HG03378 (cell line): ENCODE measurements around the gene AFMID.
"Not testable (repeated sequence)": the region's sequence is repeated elsewhere in the genome, so short reads cannot be mapped to it uniquely, and the experiment has no call there.

Experiments used
- ATAC-seq: cut with Tn5 transposase; IDR thresholded peaks from one replicate; pipeline ENCODE4 v1.9.1; 2021; ENCODE audit warnings: mild to moderate bottlenecking, moderate library complexity; ENCODE audit not compliant: unreplicated experiment

AFMID gene

GRCh38 chr17:78219396-78220150 lies 32.4 kb downstream of the AFMID start:
- ATAC-seq = no peak

GRCh38 chr17:78223061-78223460 lies 35.9 kb downstream of the AFMID start:
- ATAC-seq = no peak

- no peak for ATAC-seq
Measured at GRCh38 chr17:78223765-78224164, 36.6 kb downstream of the AFMID start.

GRCh38 chr17:78224231-78225087 lies 37.3 kb downstream of the AFMID start:
- no peak for ATAC-seq

- ATAC-seq = no peak
Measured at GRCh38 chr17:78225088-78225865, 38.1 kb downstream of the AFMID start.

- no peak for ATAC-seq
Measured at GRCh38 chr17:78226055-78226758, 39.0 kb downstream of the AFMID start.

- ATAC-seq = no peak
Measured at GRCh38 chr17:78226759-78227454, 39.7 kb downstream of the AFMID start.

- no peak for ATAC-seq
Measured at GRCh38 chr17:78227455-78227916, 40.3 kb downstream of the AFMID start.

GRCh38 chr17:78228176-78228575 lies 41.0 kb downstream of the AFMID start:
- no peak for ATAC-seq

- ATAC-seq = no peak
Measured at GRCh38 chr17:78230252-78230962, 43.2 kb downstream of the AFMID start.

- no peak for ATAC-seq
Measured at GRCh38 chr17:78230996-78231935, 44.1 kb downstream of the AFMID start, which contains the start of gene TMEM235. TSS of gene TMEM235 (plus strand) at chr17:78231631. CDS start at chr17:78232024, 393 bp downstream.

GRCh38 chr17:78231991-78232858 lies 45.1 kb downstream of the AFMID start:
- no peak for ATAC-seq

GRCh38 chr17:78232859-78233173 lies 45.7 kb downstream of the AFMID start:
- no peak for ATAC-seq

- ATAC-seq = no peak
Measured at GRCh38 chr17:78233678-78234077, 46.5 kb downstream of the AFMID start.

GRCh38 chr17:78234261-78234865 lies 47.2 kb downstream of the AFMID start:
- ATAC-seq = no peak

- ATAC-seq = not testable (repeated sequence)
Measured at GRCh38 chr17:78235022-78235421, 47.9 kb downstream of the AFMID start.

- ATAC-seq = no peak
Measured at GRCh38 chr17:78235885-78236284, 48.7 kb downstream of the AFMID start.
